UCSD-AML1 (cell line): ENCODE results near the gene ADAMTS2.

Experiments used
- DNase-seq: peaks from one replicate; lab custom pipeline; 2025; ENCODE audit not compliant: unreplicated experiment; lab: John Stamatoyannopoulos, UW

Gene ADAMTS2

GRCh38 chr5:179147991-179148702 lies 197.1 kb downstream of the ADAMTS2 start:
- DNase-seq = no peak

- DNase-seq = no peak
These were observed 199.0 kb downstream of the ADAMTS2 start for GRCh38 chr5:179146277-179146676.

- no peak for DNase-seq
These were observed 201.8 kb downstream of the ADAMTS2 start for GRCh38 chr5:179143446-179143845.

GRCh38 chr5:179142434-179143198 lies 202.6 kb downstream of the ADAMTS2 start:
- no peak for DNase-seq

GRCh38 chr5:179141867-179142266 lies 203.4 kb downstream of the ADAMTS2 start:
- no peak for DNase-seq

- no peak for DNase-seq
These were observed 205.0 kb downstream of the ADAMTS2 start for GRCh38 chr5:179140293-179140692.

GRCh38 chr5:179139936-179140235 lies 205.4 kb downstream of the ADAMTS2 start:
- DNase-seq = no peak

GRCh38 chr5:179139111-179139935 lies 205.9 kb downstream of the ADAMTS2 start:
- no peak for DNase-seq

- DNase-seq = no peak
These were observed 206.7 kb downstream of the ADAMTS2 start for GRCh38 chr5:179138568-179138925.

GRCh38 chr5:179137643-179138567 lies 207.4 kb downstream of the ADAMTS2 start:
- DNase-seq = no peak

- no peak for DNase-seq
These were observed 208.1 kb downstream of the ADAMTS2 start for GRCh38 chr5:179137016-179137642.

- DNase-seq = no peak
These were observed 209.6 kb downstream of the ADAMTS2 start for GRCh38 chr5:179135441-179136215.

GRCh38 chr5:179135006-179135405 lies 210.3 kb downstream of the ADAMTS2 start:
- no peak for DNase-seq

GRCh38 chr5:179134511-179134910 lies 210.8 kb downstream of the ADAMTS2 start:
- DNase-seq = no peak

- no peak for DNase-seq
These were observed 212.5 kb downstream of the ADAMTS2 start for GRCh38 chr5:179132586-179133355.

GRCh38 chr5:179131886-179132585 lies 213.2 kb downstream of the ADAMTS2 start:
- DNase-seq = no peak

GRCh38 chr5:179131321-179131835 lies 213.9 kb downstream of the ADAMTS2 start:
- DNase-seq = no peak

- no peak for DNase-seq
These were observed 215.1 kb downstream of the ADAMTS2 start for GRCh38 chr5:179130101-179130681.
